Activated gamma-delta T cell treated with Interleukin-2 at 50 U/mL for 16 hours (primary cell): Measurements from ENCODE around the gene FGD4.
A peak's percentile ranks its signal among the peaks of the same experiment; 100 is the strongest.

Source experiments
- DNase-seq: peaks from one replicate; pipeline ENCODE4 v3.0.0-alpha.2; 2020

Gene FGD4

DNA sequence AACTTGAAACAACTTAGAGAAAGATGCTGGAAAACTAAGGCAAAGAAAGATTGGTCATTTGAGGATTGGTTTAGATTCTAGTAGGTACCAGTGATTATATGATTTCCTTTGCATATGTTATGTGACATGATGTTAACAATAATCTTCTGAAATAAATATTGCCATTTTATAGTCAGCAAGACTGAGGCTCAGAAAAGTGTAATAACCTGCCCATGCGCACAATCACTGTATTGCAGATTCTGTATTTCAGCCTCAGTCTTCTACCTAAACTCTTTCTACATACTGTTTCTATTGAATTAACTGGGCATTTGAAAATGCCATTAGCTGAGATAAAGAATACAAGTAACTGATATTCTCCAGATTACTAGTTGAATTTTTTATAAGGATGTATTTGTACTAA, 61.3 kb downstream of the FGD4 start:
- DNase-seq, result no peak

DNA sequence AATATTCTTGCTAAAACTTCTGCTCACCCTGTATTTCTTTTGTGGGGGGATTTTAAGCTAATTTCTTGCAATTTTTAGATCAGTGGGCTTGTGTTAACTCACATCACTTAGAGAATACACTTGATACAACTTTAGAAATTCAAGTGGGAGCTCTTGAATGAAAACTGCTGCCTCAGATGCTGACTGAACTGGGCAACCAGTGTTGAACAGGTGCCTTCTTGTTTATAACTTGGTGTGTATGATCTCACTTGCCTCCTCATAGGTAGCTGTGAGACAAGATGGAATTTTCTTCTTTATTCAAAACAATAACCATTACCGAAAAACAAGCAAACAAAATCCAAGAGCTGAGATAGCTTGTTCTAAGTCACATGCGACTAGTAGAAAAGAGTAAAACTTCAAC, 63.5 kb downstream of the FGD4 start:
- no peak for DNase-seq

DNA sequence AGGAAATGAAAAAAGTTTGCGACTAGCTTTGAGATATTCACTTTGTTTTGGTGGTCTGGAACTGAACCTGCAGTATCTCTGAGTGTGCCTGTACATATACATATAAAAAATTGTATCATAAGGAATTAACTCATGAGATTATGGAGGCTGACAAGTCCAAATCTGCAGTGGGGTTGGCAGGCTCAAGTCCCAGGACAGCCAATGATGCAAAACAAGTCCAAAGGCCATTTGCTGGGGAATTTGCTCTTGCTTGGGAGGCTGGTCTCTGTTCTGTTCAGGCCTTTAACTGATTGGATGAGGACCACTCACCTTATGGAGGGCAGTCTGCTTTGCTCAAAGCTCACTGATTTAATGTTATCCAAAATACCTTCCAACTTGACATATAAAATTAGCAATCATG, 66.8 kb downstream of the FGD4 start:
- DNase-seq, result no peak

DNA sequence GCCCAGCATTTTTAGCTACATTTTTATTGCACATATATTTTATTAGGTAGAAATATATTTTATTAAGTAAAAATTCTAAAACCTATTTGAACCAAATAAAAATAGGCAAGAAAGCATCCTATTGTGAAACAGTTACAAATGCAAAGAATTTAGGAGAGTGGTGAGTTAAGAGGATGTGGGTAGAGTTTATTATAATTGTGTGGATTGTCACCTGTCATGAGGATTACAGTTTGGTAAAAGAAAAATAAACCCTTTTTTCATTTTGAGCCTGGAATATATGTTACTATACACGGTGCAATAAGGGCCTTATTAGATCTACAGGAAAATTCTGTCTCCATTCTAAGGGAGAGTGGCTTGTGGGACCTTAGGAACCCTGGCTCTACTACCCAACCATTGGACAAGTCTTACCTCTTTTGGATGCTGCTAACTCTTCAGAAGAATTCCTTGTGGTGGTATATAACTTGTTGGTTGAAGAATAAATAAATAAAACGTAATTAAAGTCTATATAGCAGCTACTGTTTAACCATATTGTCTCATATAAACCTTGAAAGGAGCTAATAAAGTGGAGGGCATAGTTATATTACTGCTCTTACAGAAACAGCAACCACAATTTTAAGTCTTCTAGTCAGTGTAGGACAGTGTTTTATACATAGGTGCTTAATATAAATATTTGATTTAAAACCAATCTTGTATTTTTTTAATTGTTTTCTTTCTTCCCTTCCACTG, 67.8 kb downstream of the FGD4 start:
- DNase-seq, result no peak

DNA sequence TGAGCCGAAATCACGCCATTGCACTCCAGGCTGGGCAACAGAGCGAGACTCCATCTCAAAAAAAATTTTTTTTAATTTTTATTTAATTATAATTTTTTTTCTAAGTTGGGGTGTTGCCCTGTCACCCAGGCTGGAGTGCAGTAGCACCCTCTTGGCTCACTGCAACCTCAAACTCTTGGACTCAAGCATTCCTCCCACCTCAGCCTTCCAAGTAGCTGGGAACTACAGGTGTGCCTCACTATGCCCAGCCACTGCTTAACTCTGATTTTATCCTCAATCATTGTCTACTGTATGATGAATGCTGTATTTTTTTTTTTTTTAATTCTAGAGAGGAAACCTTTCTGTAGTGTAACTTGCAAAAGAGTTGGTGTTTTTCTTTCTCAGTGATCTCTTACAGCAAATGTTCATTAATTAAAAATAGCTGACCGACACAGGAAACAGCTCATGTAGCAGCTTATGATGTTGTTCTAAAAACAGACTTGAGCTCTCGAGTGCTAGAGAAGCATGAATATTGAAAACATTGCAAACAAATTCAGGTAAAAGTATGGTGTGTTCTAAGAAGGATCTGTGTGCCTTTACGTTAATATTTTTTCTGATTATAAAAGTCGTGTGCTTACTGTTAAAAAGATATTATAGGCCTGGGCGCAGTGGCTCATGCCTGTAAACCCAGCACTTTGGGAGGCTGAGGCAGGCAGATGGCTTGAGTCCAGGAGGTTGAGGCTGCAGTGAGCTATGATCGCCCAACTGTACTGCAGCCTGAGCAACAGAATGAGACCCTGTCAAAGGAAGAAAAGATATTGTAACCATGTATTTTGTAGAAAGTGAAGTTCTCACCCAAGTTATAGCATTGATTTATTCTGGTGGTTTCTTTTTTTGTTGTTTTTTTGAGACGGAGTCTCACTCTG, 68.9 kb downstream of the FGD4 start:
- no peak for DNase-seq

DNA sequence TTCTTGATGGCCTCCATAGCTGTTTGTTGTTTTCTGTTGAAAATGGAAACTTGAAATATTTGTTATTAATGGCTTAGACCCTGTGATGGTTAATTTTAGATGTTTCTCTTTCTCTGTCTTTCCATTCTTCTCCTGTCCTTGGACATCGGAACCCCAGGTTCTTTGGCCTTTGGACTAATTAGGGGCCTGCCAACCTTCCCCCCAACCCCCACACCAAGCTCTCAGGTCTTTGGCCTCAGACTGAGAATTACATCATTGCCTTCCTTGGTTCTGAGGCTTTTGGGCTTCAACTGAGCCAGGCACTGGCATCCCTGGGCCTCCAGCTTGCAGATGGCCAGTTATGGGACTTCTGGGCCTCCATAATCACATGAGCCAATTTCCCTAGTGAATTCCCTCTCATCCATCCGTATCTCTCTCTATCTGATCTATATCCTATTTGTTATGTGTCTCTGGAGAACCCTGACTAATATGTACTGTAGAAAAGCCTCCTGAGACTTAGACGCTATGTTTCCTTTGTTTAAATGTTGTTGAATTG, 71.6 kb downstream of the FGD4 start:
- no peak for DNase-seq

DNA sequence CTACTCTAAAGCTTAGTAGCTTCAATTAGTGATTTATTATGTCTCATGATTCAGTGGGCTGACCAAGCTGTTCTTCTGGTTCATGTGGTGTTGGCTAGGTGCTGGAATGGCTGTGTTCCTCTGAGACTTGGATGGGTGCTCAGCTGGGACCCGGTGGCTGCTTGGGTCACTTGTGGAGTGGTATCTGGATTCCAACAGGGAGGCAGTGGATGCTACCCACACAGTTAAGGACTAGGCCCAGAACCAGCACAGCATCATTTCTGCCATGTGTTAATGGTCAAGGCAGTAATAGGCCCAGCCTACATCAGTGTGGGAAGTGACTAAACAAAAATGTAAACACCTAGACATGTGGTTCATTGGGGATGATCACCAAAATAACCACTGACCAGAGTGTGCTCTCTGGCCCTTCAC, 72.2 kb downstream of the FGD4 start:
- no peak for DNase-seq

DNA sequence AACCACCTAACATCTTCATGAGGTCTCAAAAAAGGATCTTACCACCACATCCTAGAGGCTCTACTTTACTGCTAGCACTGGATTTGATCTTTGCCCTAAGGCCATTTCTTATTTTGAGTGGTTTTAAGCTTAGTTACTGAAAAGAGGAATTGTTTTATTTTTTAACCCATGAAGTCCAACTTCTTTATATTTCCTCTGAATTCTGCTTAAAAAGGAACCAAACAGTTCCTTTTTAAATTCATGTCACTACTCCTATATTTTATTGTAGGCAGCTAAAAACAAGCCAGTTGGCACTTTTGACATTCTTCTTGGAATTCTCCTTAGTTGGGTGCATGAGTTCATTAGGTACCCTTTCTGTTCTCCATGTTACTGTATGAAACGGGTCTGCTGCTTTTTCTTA, 76.4 kb downstream of the FGD4 start:
- no peak for DNase-seq

DNA sequence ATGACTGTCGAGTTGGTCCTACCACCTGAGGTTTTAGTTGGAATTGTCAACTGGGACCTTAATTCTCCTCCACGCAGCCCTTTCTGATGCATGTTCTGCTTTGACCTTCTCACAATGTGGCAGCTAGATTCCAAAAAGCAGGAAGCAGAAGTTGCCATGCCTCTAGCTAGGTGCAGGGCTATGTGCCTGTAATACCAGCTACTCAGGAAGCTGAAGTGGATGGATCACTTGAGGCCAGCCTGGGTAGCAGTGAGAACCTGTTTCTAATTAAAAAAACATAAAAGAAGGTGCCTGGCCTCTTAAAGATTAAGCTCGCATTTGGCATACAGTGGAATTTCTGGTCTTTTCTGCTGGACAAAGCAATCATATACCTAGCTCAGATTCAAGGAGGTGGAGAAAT, 77.1 kb downstream of the FGD4 start:
- DNase-seq, result no peak

DNA sequence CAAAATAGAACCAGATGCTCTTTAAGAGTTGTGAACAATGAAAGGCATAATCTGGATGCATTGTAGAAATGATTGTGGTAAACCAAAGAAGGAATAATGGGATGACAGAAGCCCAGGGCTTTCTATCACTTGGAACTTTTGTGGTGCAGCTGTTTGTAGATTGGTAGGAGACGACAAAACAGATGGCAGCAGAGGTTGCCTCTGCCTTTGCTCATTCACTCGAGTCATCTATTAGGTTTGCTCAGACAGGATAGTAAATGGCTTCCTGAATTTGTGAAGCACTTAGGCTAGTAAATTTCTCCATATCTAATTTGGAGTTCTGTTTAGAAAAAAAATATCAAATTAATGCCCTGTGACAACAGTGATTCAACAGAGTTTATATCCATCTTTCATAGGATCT, 78.4 kb downstream of the FGD4 start:
- no peak for DNase-seq

DNA sequence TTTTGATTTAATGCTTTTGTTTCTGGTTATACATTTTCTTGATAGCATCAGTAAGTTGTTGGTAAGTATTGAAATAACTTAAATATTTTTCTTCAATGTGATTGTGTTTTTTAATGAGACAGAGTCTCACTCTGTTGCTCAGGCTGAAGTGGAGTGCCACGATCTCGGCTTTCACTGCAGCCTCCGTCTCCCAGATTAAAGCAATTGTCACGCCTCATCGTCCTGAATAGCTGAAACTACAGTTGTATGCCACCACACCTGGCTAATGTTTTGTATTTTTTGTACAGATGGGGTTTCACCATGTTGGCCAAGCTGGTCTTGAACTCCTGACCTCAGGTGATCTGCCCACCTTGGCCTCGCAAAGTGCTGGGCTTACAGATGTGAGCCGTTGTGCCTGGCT, 78.8 kb downstream of the FGD4 start:
- no peak for DNase-seq

DNA sequence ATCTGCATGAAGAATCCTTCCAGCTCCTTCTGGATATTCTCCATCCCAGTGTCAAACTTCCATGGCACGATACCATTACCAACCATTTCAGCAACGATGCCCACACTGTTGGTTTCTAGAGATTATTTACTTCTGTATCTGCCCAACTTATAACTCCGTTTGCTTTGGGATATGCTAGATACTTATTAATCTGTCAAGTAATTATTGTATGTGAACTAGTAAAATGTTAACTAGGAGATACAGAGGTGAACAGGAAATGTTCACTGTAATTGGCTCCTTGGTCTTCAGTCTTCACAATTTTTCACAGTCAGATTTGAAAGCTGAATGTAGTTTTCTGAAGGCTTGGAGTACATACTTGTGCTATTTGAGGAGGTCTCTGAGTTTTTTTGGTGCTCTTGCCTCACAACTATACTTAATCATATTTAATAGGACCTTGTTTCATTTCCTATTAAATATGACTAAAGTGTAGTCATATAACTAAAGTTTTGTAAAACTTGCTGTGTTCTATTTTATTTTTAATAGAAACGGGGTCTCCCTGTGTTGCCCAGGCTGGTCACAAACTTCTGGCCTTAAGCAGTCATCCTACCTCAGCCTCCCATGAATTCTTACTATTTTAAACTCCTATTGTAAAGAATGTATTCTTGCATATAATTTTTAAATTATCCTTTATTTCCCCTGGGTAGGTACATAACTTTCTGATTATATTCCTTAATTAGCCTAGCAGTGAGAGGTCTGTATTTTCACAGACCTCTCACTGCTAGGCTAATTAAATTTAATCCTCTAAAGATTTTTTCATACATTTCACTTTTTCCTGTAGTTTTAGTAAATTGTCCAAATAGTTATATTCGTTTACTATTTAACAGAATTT, 79.7 kb downstream of the FGD4 start:
- DNase-seq, result no peak

DNA sequence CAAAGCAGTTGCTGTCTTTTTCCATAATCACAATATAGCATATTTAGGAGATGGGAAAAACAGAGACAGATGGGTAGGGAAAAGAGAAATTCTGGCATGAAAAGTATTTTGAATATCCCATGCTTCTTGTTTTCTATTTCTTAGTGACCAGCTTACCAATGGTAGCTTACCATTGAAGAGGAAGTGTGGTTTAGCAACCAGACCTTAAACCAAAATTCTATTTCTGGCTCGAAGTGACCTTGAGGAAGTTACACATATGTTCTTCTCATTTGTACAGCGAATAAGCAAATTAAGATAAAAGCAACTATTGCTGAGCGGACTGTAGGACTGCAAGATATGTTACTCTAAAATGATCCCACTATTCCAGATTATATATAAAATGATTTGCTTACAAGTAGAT, 82.9 kb downstream of the FGD4 start:
- no peak for DNase-seq

DNA sequence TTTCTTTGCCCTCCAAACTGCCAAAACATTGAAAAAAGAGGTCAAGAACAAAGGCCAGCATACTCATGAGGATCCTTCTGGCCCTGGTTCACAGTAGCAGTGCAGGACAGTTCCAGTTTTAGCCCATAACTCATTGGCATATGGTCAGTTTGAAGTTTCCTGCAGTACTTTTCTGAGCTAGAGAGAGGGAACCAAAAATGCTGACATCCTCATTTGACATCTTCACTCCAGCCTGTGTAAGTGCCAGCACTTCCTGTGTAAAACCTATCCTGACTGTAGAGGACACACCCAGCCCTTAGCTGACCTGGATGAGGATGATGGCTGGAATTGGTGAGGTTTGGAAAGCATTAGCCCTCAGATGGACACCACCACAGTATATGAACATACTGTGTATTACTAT, 84.1 kb downstream of the FGD4 start:
- DNase-seq, result no peak

DNA sequence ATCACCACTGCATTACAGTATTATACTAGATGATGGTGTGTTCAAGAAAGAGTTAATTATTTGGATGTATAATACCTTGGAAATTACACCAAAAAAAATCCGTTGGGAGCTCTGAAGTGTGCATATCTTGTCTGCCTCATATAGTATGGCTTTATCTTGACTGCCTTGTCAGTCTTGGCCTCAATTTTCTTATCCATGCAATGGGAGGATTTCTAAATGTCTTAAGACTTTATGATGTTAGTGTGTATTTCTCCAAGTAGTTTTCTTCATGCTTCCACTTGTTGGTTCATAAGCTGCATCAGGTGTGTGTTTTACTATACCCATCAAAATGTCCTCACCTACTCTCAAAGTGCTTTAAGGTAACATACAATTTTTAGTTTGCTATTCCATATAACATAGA, 84.6 kb downstream of the FGD4 start:
- no peak for DNase-seq

DNA sequence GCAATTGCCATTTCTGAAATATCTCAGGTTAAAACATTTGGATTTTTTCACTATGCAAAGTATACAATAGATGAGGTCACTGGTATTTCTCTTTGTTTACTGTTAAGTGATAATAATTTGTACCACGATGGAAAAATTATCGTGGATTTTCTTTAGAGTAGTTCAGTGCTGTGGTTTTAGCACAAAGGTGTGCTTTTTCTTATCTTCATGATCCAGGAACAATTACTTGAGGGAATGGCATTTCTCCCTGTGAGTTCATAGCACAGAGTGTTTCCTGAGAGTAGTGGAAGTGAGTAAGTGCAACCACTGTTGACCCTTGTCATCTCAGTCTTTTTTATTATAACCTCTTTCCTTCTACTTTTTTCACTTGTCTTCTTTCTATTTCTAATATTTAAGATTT, 86.8 kb downstream of the FGD4 start:
- no peak for DNase-seq

DNA sequence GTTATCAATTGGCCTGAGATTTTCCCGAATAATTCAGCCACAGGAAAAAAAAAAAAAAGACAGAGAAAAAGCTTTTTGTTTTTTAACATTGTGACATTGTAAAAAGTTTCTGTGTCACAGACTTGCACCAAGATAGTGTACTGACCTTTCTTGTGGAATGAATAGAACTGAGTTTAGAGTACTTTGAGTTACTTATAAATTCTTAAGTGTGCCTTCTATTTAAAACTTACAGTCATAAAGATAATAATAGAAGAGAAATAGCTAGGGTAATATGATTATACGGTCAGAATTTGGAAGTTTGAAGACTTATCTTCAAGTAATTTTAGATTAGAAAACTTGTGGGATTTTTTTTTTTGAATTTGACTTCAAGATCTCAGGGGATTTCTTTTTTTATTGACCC, 88.8 kb downstream of the FGD4 start:
- DNase-seq, result no peak

DNA sequence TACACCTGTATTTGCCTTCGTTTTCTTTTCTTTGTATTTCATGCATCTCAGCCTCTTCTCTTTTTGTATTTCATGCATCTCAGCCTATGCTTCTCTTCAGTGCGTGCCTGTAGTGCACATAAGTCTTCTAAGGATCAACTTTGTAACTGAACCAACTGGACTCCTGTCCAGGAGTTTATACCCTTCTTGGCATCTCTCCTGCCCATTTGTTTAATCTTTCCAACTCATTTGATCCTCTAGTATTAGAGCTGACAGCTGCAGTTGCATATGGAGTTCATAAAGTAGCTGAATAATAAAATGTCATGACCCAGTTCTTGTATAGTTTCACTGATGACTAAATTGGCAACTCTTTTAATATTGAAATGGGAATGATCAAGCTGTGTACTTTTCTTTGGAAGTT, 89.7 kb downstream of the FGD4 start:
- no peak for DNase-seq

DNA sequence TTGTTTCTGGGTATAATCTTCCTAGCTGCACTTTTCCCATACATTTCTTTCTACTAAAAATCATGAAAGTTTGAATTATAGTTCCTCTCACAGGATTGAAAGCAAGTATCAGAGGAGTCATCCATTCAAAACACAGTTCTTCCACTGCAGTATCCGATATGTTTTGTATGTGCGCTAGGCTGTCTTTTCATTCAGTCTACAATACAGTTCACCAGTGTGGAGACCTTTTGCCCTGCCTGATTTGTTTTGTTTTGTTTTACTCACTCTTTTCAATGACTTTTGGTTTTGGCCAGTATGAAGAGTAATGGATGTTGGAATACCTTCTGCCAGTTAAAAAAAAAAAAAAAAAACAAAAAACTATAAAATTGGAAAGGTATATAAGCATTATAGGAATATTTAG, 91.4 kb downstream of the FGD4 start:
- DNase-seq, result no peak

DNA sequence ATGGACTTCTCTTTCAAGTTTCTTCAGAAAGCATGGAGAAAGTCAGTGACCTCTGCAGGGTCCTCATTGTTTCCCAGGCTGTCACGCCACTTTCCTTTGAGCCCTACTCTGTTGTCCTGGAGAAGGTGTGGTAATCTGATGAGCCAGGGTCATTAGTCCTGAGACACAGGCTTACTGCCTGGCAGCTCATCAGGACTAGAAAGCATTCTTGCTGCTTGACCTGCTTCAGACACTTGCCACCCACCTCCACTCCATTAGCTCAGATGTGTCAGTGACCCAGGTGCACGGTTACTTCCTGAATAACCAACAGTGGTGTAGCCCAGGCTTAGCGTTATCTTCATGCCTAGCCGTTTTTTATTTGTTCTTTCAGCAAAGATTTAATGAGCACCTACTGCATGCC, 93.9 kb downstream of the FGD4 start:
- DNase-seq, result no peak

DNA sequence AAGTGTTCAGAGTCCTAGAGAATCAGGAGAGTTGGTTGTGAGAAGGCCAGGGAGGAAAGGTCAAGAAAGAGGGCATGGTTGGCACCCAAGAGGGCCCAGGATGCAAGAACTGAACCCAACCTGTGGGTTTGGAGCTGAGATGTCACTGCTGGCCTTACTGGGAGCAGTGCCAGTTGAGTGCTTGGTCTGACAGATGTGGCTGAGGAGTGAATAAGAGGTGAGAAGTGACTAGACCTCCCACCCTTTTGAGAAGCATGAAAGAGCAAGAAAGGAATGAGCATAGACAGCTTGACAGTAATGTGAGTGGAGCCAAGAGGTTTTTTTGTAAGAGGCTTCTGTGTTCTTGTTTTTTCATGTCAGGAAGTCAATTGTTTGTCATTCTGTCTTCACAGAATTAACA, 95.3 kb downstream of the FGD4 start:
- peak; percentile 37 for DNase-seq

DNA sequence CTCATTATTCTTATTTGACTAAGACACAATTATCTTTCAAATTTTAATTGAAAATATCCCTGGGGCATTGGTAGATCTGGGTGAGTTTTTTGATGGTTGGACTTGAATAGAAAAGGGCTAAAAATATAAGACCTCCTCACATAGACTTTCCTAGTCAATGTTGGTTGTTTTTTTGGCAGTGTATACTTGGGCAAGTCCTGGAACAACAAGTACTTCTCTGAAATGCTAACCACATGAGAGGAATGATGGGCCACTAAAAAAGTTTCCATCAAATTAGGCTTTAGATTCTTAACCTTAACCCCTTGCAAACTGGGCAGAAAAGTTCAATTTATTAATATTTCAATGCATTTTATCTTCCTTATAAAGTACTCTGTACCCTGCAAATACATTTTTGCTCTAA, 97.6 kb downstream of the FGD4 start:
- no peak for DNase-seq

DNA sequence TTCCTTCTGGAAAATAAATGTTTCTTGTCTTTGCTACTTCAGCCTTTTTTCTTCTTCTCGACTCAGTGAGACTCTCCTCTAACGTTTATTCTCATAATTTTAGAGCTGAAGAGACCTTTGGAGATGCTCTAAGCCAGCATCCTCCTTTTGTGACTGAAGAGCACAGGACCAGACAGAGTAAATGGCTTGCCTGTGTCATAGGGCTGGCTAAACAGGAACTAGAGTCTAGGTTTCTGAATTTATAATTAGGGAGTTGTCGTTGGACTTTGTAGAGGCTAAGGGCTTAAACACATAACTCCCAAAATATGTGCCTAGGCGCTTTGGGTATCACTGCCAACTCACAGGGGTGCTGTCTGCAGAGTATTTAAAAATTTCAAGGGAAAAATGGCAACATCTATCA, 98.5 kb downstream of the FGD4 start:
- DNase-seq, result no peak
